Right lobe of liver (tissue), 4 donors: ENCODE results near the gene WFDC5.
"Not testable (repeated sequence)": the region's sequence is repeated elsewhere in the genome, so short reads cannot be mapped to it uniquely, and the experiment has no call there.

Source experiments
- POLR2A ChIP-seq: fragments of 450-650 bp; IDR thresholded peaks from one replicate; pipeline ENCODE4 v1.6.1; 2017; ENCODE audit warnings: antibody characterized with exemption, mild to moderate bottlenecking
- TF ChIP-seq, protein P1 (sequence below), 4 donors: fragments of 200-600 bp in 3 of 4; fragments of 450-650 bp in 1 of 4; IDR thresholded peaks; one replicate each; pipeline versions ENCODE4 v1.5.1 to v1.8.0; 2016 to 2022; ENCODE audit warnings: antibody characterized with exemption in 4 of 4, mild to moderate bottlenecking in 2 of 4
- donor health status: DM: no; HTN: no; CAD: no.
- donor health status: DM: no; HTN: no; CAD: no.
- donor health status: DM: no; HTN: yes; CAD: no.

- TF ChIP-seq, protein P1, sequence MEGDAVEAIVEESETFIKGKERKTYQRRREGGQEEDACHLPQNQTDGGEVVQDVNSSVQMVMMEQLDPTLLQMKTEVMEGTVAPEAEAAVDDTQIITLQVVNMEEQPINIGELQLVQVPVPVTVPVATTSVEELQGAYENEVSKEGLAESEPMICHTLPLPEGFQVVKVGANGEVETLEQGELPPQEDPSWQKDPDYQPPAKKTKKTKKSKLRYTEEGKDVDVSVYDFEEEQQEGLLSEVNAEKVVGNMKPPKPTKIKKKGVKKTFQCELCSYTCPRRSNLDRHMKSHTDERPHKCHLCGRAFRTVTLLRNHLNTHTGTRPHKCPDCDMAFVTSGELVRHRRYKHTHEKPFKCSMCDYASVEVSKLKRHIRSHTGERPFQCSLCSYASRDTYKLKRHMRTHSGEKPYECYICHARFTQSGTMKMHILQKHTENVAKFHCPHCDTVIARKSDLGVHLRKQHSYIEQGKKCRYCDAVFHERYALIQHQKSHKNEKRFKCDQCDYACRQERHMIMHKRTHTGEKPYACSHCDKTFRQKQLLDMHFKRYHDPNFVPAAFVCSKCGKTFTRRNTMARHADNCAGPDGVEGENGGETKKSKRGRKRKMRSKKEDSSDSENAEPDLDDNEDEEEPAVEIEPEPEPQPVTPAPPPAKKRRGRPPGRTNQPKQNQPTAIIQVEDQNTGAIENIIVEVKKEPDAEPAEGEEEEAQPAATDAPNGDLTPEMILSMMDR (IDR thresholded peaks at IDR 0.05) = not testable (repeated sequence)
- TF ChIP-seq POLR2A = not testable (repeated sequence)
Measured at GRCh38 chr20:45063107-45063506, 51.9 kb downstream of the WFDC5 start.
